ENCODE measurements around the gene APPL1.

DNA sequence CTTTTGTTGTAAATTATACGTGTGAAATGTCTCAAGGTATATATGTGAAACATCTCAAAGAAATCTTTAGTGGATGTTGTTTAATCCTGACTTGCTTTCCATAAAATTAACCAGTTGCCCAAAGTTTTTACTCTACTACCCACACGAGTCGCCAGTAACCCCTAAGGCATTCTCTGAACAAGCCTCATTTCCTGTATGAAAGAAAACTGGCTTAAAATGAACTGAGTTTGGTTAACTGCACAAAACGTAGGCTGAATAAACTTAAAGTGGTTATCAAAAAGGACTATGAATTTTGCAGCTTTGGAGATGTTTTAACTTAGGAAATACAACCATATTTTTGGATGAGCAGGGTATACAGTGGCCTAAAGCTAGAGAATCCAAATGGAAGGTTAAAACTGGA, 2.7 kb upstream of the APPL1 start:
- TF ChIP-seq YY1 (IDR thresholded peaks at IDR 0.05; ENCODE audit: insufficient read depth, insufficient read length) (no peak), SUZ12 (IDR thresholded peaks at IDR 0.05; ENCODE audit: extremely low read depth, insufficient read depth, insufficient read length) (no peak), ZNF274 (IDR thresholded peaks at IDR 0.05; ENCODE audit: low read depth, low read length) (no peak)
